Stimulated activated CD4-positive, alpha-beta T cell treated with anti-CD3 and anti-CD28 coated beads, TNF-alpha, amount 100 ng/mL, for 1 hour (primary cell): ENCODE data around the gene SYNE4.
A peak's percentile ranks its signal among the peaks of the same experiment; 100 is the strongest.

Source experiments
- DNase-seq, 3 donors: peaks; one replicate each; pipeline ENCODE4 v3.0.0-alpha.2; 2020; ENCODE audit warnings: low read depth in 3 of 3, low spot score in 1 of 3

Gene SYNE4

DNA sequence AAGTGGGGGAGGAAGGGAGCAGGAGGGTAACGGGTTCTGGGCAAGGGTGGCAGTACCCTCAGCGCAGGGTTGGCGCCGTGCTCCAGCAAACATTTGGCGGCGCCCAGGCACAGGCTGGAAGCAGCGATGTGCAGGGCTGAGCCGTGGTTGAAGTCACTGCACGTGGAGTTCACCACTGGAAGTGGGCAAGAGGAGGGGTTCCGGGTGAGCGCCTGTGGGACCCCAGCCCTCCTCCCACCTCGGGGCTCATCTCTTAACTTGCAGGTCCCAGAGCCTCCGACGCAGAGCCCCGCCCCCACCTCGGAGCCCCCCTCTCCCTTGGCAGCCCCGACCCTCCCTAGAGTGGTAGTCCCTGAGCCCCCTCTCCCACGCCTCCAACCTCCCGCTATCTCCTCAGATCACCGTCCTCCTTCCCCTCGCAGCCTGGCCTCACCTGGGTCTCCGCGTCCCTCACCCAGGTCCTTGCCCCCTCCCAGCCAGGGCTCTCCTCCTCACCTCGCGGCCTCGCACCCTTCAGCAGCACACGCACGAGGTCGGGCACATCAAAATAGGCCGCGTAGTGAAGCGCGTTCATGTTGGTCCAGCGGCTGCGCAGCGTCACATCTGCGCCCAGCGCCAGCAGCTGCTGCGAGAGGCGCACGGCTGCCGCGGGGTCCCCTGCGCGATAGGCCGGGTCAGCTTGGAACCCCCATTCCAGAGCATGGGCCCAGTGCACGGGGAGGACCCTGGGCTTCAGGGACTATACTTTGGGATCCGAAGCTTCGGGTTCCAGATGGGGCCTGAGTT, 17.7 kb upstream of the SYNE4 start:
- DNase-seq, result no peak

DNA sequence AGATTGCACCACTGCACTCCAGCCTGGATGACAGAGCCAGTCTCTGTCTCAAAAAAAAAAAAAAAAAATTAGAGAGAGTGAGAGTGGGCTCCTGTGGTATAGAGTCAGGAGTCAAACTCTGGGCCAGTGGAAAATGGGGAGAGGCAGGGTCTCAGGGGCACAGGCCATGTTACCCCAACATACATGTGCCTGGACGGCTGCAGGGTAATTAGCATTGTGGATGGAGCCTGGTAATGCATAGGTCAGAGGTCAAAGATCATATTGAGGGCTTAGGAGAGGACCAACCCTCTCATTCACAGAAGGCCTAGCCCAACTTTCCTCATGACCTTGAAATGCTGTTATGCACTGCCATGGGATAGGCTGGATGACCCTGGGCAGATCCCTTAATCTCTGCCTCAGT, 16.9 kb upstream of the SYNE4 start:
- no peak for DNase-seq

DNA sequence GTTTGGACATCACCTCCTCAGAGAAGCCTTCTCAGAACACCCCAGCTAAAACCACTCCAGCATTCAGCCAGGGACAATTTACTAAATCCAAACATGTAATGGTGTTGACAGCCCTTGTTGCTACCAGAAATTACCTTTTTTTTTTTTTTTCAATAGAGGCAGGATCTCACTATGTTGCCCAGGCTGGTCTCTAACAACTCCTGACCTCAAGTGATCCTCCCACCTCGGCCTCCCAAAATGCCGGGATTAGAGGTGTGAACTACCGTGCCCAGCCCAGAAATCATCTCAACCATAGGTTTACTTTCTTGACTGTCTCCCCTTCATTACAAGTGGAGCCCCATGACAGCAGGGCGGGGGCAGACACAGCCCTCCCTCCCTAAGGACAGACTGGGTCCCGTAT, 14.8 kb upstream of the SYNE4 start:
- no peak for DNase-seq

DNA sequence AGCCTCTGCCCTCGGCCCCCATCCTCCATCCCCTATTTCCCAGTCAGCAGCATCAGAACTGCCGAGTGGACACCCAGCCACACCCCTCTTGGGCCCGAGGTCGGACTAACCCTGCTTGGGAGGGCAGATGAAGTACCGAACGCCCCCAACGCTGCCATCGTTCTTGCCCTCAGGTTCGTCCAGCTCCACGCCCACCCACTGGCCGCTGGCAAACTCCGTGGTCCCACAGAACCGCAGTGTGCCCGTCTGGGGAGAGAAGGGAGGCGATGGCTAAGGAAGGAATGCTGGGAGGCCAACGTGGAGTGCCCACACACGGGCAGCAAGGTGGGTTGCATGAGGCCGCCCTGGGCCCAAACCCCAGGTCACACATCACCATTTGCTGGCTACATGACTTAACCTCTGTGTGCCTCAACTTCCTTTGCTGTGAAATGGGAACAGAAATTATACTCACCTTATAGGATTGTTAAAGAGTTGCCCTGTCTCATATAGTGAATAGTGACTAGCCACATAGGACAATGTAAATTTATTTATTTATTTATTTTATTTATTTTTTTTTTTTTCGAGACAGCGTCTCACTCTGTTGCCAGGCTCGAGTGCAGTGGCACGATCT, 10.6 kb upstream of the SYNE4 start:
- DNase-seq, result no peak

DNA sequence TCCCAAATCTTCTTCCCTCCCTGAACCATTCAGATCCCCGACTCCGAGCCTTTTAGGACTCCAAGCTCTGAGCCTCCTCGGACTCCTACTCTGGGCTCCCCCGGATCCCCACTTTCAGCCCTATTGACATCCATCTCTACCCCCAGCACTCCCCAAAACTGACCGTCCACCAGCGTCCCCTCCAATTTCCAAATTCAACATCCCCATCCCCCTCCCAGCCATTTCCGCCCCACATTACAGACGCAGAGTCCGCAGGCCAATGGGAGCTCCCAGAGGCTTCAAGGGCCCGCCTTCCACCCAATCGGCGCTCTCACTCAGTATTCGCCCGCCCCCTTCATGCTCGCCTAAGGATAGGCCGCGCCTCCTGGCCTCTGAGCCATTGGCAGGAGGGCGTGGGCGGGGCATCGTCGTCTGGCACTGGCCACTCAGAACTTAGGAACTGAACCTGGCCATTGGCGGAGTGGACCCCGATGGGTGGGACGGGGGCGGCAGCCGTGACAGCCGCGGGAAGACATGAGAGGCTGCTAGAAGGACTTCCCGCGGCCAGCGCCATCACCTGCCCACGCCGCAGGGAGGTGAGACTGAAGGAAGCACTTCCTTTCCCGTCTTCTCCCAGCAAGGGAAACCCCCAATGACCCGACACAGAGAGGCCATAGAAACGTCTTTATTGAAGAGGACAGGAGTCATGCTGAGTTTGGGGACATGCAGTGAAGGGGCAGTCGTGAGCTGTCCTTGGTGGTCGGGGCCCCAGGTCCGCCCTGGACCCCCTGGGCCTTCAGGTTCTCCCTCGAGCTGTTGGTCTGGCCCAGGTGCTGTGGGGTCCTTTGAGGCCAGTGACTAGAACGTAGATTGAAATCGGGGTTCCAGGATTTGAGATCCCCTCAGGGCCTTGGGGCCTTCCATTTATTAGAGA, 5.7 kb upstream of the SYNE4 start, which contains the start of gene ALKBH6:
TSS of gene ALKBH6 (minus strand) at position 202 of the 913 bp plus-strand sequence. CDS start 816 bp downstream, outside the sequence.
- peak; percentile 96 to 97 (median 97) for DNase-seq

DNA sequence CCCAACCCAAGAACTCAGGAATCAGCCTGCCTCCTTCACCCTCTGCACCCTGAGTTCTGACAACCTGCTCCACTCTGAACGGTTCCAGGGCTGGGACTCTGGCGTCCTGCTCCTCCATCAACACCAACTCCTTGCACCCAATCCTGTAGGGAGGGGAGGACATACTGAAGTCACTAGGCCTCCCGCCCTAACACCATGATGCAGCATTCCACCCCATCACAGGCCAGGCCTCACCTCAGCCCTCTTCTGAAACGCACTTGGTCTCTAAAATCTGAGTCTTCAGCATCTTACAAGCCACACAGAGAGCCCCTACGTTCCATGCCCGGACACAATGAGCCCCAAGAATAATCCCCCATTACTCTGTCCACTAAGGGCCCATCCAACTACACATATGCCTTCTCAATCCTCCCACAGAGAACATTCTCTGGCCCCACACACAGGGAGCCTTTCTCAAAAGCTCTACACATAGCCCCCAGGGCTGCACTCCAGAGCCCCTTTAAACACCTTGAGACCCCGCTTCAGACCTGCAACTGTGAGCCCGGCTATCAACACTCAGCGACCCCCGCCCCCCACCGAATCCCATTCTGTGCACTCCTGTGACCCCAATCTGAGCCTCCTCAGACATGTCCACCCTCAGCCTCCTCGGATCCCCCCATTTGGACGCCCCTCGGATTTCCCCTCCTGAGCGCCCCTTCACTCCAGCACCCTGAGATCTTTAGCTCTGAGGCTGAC, 4.8 kb upstream of the SYNE4 start:
- DNase-seq, result no peak

DNA sequence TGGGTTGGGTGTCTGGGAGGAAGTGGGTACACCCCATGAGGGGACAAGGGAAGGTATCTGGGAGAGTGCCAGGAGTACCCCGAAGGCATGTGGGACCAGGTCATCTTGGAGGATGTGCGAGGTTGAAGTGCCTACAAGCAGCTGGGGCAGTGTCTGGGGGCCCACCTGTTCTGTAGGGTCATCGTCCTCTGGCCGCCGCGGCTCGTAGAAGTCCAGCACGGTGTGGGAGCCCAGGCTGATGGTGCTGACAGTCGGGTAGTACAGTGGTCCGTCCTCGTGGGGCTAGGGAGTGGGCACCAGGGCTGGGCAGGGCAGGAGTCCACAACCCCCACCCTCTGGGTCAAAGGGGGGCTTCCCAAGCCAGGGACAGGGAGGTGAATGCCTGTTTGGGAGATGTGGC, 1.8 kb upstream of the SYNE4 start:
- DNase-seq, result no peak

DNA sequence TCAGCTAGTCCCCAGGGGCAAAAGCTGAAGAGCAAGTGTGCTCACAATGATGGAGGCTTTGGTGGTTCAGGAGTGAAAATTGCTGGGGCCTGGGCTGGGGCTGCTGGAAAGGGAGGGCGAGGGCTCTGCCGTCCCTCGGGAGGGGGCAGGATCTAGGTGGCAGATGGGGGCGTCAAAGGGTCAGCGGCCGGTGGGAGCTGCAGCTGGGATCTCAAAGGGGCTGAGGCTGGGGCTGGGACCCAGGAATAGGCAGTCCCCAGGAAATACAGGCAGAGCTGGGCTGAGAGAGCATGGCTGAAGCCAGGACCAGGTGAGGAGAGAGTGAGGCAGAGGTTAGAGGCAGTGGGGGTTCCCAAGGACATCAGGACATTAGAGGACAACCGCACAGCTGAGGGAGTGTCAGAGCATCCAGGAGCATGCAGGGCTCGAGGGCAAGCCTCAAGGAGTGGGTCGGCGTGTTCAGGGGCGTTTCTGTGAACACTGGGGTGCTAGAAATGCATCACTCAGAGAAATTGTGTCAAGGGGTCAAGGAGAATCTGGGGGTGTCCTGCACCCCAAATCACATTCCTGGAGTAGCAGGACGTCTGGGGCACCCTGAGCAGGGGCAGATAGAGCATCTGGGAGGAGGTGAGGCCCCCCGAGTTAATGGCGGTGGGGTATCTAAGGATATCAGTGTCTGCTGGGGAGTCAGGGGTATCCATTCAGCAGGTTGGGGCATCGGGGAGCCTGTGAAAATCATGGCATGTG, 1.2 kb upstream of the SYNE4 start:
- DNase-seq, result no peak

DNA sequence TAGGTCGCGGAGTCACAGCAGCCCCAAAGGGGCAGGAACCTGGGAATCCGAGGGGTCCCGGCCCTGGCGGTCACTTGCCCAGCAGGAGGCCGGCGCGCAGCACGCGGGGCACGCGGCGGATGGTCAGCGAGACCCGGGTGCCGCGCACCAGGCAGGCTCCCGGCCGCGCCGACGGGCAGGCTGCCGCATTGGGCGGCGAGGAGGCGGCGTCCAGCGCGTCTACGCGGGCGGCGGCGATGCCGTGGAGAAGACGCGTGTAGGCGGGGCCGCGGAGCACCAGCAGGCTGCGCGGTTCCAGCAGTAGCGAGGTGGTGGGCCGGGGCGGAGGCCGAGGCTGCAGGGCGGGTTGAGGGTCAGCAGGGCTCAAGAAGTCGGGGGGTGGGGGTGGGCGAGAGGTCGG, 607 bp upstream of the SYNE4 start:
- peak in 1 of 3 donors; percentile 40 for DNase-seq

DNA sequence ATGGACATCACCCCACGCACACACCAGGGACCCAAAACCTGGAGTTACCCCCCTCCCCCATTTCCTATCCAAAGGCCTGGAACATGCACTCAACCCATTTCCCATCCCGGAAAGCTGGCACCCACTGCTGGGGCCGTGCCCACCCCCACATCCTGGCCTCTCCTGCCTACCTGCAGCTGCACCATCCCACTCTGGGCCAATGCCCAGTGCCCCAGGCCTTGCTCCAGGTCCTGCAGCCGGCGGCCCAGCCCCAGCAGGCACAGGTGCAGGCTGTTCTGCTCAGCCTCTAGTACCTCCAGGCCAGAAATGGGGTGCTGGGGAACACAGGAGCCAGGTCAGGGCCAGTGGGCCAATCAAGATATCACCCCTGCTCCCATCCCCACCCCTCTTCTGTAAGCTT, 1.7 kb downstream of the SYNE4 start:
- DNase-seq, result no peak

DNA sequence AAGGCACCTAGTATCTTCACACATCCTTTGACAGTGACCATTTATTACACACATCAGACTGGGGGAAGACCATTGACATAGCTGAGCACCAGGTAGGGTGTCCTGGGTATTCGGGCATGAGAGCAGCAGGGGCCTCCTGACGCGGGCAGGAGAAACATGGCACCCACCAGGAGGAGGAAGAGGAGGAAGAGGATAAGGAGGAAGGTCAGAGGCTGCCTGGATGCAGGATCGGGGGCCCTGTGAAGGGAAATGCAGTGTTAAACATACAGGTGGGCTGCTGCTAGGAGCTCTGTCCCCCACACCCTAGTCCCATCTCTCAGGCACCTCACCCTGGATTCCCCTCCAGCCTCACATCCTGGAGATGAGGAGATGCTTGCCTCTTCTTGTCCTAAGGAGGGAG, 5.3 kb downstream of the SYNE4 start:
- DNase-seq, result no peak

DNA sequence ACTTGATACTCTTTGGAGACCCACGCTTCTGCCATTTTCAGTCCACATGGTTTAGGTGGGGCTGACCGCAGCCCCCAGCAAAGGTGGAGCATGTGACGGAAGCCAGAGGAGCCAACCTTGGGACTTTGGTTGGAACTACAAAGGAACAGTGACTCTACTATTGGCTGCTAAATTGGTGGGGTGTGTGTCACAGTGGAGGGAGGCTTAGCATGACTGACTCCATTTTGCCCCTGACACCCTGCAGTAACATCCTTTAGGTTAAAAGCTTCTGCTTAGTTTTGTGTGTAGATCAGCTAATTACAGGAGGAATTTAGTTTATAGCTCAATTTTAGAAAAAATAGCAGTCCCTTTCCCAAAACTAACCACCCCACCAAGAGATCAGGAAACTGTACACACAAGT, 7.0 kb downstream of the SYNE4 start:
- DNase-seq, result no peak

DNA sequence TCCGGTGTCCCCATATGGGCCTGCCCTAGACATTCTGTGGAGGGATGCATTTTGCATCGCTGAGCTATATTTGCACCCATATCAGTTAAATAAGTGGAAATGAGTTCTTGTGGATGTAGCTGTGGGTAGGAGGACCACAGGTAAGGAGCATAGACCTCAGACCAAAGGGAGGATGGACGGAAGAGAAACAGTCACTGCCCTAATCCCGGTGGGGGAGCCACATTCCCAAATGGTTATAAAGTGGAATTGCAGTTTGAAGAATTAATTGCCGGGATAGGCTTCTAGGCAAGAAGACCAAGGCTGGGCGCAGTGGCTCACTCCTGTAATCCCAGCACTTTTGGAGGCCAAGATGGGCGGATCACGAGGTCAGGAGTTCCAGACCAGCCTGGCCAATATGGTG, 11.8 kb downstream of the SYNE4 start:
- no peak for DNase-seq

DNA sequence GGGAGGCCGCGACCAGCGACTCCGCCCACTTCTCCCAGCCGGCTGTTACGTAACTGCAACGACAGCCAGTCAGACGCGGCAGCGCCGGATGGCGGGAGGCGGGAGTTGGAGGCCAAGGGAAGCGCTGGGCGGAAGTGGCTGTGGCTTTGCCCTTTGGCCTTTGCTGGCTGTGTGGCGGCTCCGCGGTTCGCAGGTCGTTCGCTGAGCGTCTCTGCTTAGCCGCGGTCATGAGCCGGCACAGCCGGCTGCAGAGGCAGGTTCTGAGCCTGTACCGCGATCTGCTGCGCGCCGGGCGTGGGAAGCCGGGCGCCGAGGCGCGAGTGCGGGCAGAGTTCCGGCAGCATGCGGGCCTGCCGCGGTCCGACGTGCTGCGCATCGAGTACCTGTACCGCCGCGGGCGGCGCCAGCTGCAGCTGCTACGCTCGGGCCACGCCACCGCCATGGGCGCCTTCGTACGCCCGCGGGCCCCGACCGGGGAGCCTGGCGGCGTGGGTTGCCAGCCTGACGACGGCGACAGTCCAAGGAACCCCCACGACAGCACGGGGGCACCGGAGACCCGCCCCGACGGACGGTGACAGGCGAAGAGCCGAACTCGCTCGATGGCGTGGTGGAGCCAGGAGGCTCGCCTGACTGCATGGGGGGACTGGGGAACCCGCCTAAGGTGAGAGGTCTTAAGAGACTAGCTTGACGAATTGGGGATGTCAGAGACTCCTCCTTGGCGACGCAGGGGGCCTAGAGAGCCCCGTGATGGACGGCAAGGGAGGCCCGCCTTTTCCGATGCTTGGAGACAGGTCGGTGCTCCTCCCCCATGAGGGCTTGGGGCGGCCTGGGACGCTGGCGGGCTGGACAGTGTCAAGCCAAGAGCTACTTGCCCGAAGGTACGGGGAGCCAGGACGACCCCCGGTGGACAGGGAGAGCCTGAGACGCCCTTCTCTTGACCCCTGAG, 13.3 kb downstream of the SYNE4 start, which contains the start of gene SDHAF1:
TSS of gene SDHAF1 (plus strand) at position 141 of the 946 bp plus-strand sequence. CDS start at position 228, 87 bp downstream.
- peak; percentile 78 to 84 (median 78) for DNase-seq

DNA sequence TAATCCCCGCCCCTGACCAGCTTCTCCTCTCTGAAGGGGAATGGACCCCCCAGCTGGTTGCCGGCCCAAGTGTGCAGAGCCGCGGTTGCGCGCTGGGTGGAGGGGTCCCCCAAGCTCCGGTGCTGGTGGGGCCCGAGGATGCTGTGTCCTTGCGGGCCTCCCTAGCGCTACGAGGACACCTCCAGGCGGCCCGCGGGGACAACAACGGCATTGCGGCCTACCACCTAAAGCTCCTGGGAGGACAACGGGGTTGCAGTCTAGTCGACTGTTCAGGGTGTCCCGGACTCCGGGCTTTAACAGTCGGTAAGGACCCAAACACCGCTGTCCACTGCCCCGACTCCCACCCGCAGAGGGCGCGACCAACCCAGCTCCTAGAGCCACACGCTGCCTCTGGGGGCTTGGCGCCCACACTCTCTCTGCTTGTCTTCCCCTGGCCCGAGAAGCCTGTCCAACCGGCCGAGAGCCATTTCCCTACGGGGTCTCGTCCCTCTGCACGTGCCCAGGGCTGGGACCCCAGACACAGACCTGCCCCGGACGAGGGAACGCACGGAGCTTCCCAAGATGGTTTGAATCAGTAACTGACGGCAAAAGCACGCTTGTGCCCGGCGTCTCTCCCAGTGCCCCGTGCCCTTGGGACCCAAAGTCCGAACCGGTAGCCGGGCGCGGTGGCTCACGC, 14.6 kb downstream of the SYNE4 start:
- no peak for DNase-seq

DNA sequence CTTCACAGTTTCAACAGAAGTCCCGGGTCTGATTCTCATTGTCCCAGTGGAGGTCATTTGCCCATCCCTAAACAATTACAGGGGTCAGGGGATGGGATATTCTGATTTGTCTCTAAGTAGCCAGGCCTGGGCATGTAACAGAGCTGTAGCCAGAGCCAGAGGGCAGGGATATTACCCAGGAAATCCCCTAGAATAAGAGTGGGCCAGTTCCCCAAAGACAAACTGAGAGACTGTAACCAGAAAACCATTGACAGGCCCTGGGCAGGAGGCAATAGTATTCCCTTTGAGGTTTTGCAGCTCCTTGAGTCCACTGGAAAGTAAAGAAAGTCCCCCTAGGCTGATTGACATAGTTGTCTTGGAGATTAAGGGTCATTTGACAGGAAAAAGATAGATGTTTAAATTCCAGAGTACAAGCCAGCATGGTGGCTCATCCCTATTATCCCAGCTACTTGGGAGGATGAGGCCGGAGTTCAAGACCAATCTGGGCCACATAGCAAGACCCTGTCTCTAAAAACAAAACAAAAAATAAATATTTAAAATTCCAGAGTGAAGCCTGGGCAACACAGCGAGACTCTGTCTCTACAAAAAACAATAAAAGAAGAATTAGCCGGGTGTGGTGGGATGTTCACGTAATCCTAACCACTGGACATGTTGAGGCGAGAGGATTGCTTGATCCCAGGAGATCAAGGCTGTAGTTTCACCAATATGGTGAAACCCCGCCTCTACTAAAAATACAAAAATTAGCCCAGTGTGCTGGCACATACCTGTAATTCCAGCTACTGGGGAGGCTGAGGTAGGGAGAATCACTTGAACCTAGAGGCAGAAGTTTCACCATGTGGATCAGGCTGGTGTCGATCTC, 15.5 kb downstream of the SYNE4 start:
- DNase-seq, result no peak

DNA sequence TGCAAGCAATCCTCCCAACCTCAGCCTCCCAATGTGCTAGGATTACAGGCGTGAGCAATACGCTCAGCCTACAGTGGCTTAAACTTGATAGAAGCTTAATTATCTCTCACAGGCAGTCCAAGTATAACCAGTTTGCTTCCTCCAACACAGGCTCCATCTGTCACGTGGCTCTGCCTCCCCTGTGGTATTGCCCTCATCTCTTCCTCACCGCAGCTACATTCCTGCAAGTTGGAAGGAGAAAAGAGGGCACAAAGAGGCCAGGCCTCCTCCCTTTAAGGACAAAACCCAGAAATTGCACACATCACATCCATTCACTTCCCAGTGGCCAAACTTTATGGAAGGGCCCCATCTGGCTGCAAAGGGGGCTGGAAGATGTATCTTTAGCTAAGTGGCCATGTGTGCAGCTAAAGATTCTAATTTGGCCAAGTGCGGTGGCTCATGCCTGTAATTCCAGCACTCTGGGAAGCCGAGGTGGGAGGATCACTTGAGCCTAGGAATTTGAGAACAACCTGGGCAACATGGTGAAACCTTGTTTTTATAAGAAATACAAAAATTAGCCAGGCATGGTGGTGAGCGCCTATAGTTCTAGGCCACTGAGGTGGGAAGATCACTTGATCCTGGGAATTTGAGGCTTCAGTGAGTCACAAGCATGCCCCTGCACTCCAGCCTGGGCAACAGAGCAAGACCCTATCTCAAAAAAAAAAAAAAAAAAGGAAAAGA, 16.7 kb downstream of the SYNE4 start:
- DNase-seq, result no peak
